Stimulated activated naive CD8-positive, alpha-beta T cell treated with anti-CD3 and anti-CD28 coated beads, Interleukin-15, amount 100 ng/mL, for 72 hours (primary cell): Measurements from ENCODE around the gene RPL7A.

ENCODE experiments used
- ATAC-seq: fragments of 150-1000 bp; cut with Tn5 transposase; 2 replicates; pipeline ENCODE4 v1.10.0; 2021; ENCODE audit warnings: mild to moderate bottlenecking, moderate library complexity
- DNase-seq, 2 donors: peaks; one replicate each; pipeline ENCODE4 v3.0.0; 2021 to 2022
- H3K27ac Mint-ChIP-seq, 2 donors: one replicate each; pipeline ENCODE4 v1.8.0; 2022; ENCODE audit warnings: mild to moderate bottlenecking in 2 of 2, mixed read lengths in 2 of 2, moderate library complexity in 2 of 2
- H3K27me3 Mint-ChIP-seq: one replicate; pipeline ENCODE4 v1.8.0; 2022; ENCODE audit warnings: mixed read lengths
- H3K4me1 Mint-ChIP-seq: one replicate; pipeline ENCODE4 v1.8.0; 2022; ENCODE audit warnings: mild to moderate bottlenecking, mixed read lengths
- H3K4me3 Mint-ChIP-seq, 2 donors: one replicate each; pipeline ENCODE4 v1.8.0; 2022; ENCODE audit warnings: mild to moderate bottlenecking in 2 of 2, mixed read lengths in 2 of 2, moderate library complexity in 1 of 2
- H3K9me3 Mint-ChIP-seq, 2 donors: one replicate each; pipeline ENCODE4 v1.8.0; 2022; ENCODE audit warnings: mixed read lengths in 2 of 2

Gene RPL7A

GRCh38 chr9:133351526-133351907, 3.5 kb downstream of the RPL7A start:
- DNase-seq (no peak), ATAC-seq (no peak)
- H3K27me3 Mint-ChIP-seq, result no peaks in the 10 kb centered on the region
- H3K9me3 Mint-ChIP-seq, result no peaks in the 10 kb centered on the region
- H3K27ac Mint-ChIP-seq, result no peak overlapping the region
- no peak overlapping the region for H3K4me3 Mint-ChIP-seq
- H3K4me1 Mint-ChIP-seq, result peaks cover 65% of the 10 kb centered on the region

- ATAC-seq (no peak), DNase-seq (peak in 1 of 2 donors; percentile 53)
Observed at GRCh38 chr9:133351908-133352634, 4.1 kb downstream of the RPL7A start.

GRCh38 chr9:133352635-133353340, 4.8 kb downstream of the RPL7A start:
- peaks cover 67% of the 10 kb centered on the region for H3K4me1 Mint-ChIP-seq
- no peaks in the 10 kb centered on the region for H3K9me3 Mint-ChIP-seq

More at GRCh38 chr9:133351908-133352634, 4.1 kb downstream of the RPL7A start:
- no peak overlapping the region for H3K27ac Mint-ChIP-seq
- no peaks in the 10 kb centered on the region for H3K9me3 Mint-ChIP-seq
- no peaks in the 10 kb centered on the region for H3K27me3 Mint-ChIP-seq
- no peak overlapping the region for H3K4me3 Mint-ChIP-seq
- H3K4me1 Mint-ChIP-seq, result peaks cover 62% of the 10 kb centered on the region

GRCh38 chr9:133353548-133353947, 5.5 kb downstream of the RPL7A start:
- ATAC-seq (no peak), DNase-seq (no peak)
- Mint-ChIP-seq H3K9me3 (no peaks in the 10 kb centered on the region), H3K4me1 (peaks cover 73% of the 10 kb centered on the region), H3K27ac (peak overlapping the region; percentile 2 to 28), H3K4me3 (no peak overlapping the region), H3K27me3 (no peaks in the 10 kb centered on the region)

More at GRCh38 chr9:133352635-133353340, 4.8 kb downstream of the RPL7A start:
- ATAC-seq, result no peak
- DNase-seq, result no peak
- Mint-ChIP-seq H3K27me3 (no peaks in the 10 kb centered on the region), H3K27ac (peak overlapping the region in 1 of 2 donors; percentile 79), H3K4me3 (peak overlapping the region in 1 of 2 donors; percentile 36)

GRCh38 chr9:133354766-133355165, 6.7 kb downstream of the RPL7A start:
- peaks cover 73% of the 10 kb centered on the region for H3K4me1 Mint-ChIP-seq
- H3K4me3 Mint-ChIP-seq, result peak overlapping the region; percentile 86 to 94
- peak overlapping the region in 1 of 2 donors; percentile 42 for H3K27ac Mint-ChIP-seq

GRCh38 chr9:133355881-133356357, 7.9 kb downstream of the RPL7A start:
- no peak for DNase-seq

More at GRCh38 chr9:133354766-133355165, 6.7 kb downstream of the RPL7A start:
- ATAC-seq (no peak), DNase-seq (no peak)
- H3K9me3 Mint-ChIP-seq, result no peaks in the 10 kb centered on the region
- H3K27me3 Mint-ChIP-seq, result no peaks in the 10 kb centered on the region

GRCh38 chr9:133356391-133357091, 8.5 kb downstream of the RPL7A start, which contains the start of the genes SURF1 and SURF2:
Gene SURF1, minus strand, starts transcription at chr9:133356487. Its CDS starts 34 bp downstream, at chr9:133356453.
Gene SURF2, plus strand, starts transcription at chr9:133356550. Its CDS starts 43 bp downstream, at chr9:133356593.
- DNase-seq, result peak; percentile 85 to 86
- Mint-ChIP-seq H3K27me3 (no peaks in the 10 kb centered on the region), H3K27ac (peak within 1 kb of the TSS; percentile 76 to 98), H3K4me1 (peaks cover 80% of the 10 kb centered on the region), H3K9me3 (no peaks in the 10 kb centered on the region), H3K4me3 (peak within 1 kb of the TSS; percentile 86 to 94)
- ATAC-seq, result peak; percentile 84

More at GRCh38 chr9:133355881-133356357, 7.9 kb downstream of the RPL7A start:
- peak overlapping the region; percentile 76 to 96 for H3K27ac Mint-ChIP-seq
- H3K4me3 Mint-ChIP-seq, result peak overlapping the region; percentile 86 to 94
- peak; percentile 37 for ATAC-seq
- H3K9me3 Mint-ChIP-seq, result no peaks in the 10 kb centered on the region
- peaks cover 74% of the 10 kb centered on the region for H3K4me1 Mint-ChIP-seq
- no peaks in the 10 kb centered on the region for H3K27me3 Mint-ChIP-seq

- Mint-ChIP-seq H3K9me3 (no peaks in the 10 kb centered on the region), H3K27ac (peak overlapping the region in 1 of 2 donors; percentile 98), H3K27me3 (no peaks in the 10 kb centered on the region), H3K4me1 (peaks cover 79% of the 10 kb centered on the region), H3K4me3 (peak overlapping the region; percentile 86 to 94)
- DNase-seq (no peak), ATAC-seq (no peak)
Observed at GRCh38 chr9:133357656-133358055, 9.6 kb downstream of the RPL7A start.

GRCh38 chr9:133359399-133360175, 11.6 kb downstream of the RPL7A start:
- H3K27ac Mint-ChIP-seq, result peak overlapping the region; percentile 36 to 38
- ATAC-seq (peak; percentile 41), DNase-seq (peak in 1 of 2 donors; percentile 52)
- no peaks in the 10 kb centered on the region for H3K9me3 Mint-ChIP-seq
- H3K4me3 Mint-ChIP-seq, result peak overlapping the region; percentile 13 to 45
- no peaks in the 10 kb centered on the region for H3K27me3 Mint-ChIP-seq
- peaks cover 78% of the 10 kb centered on the region for H3K4me1 Mint-ChIP-seq

- no peak for ATAC-seq
- Mint-ChIP-seq H3K4me1 (peaks cover 69% of the 10 kb centered on the region), H3K27me3 (no peaks in the 10 kb centered on the region), H3K27ac (peak overlapping the region; percentile 20 to 74), H3K9me3 (no peaks in the 10 kb centered on the region), H3K4me3 (peak overlapping the region in 1 of 2 donors; percentile 6)
- DNase-seq, result no peak
Observed at GRCh38 chr9:133360400-133361393, 12.7 kb downstream of the RPL7A start.

- Mint-ChIP-seq H3K27me3 (no peaks in the 10 kb centered on the region), H3K4me3 (peak overlapping the region in 1 of 2 donors; percentile 11), H3K4me1 (peaks cover 69% of the 10 kb centered on the region), H3K27ac (peak overlapping the region; percentile 30 to 74), H3K9me3 (no peaks in the 10 kb centered on the region)
- DNase-seq (no peak), ATAC-seq (no peak)
Observed at GRCh38 chr9:133361507-133362092, 13.6 kb downstream of the RPL7A start.

GRCh38 chr9:133362359-133363044, 14.5 kb downstream of the RPL7A start:
- Mint-ChIP-seq H3K27me3 (no peaks in the 10 kb centered on the region), H3K4me1 (peaks cover 69% of the 10 kb centered on the region), H3K27ac (peak overlapping the region; percentile 9 to 69), H3K4me3 (no peak overlapping the region), H3K9me3 (no peaks in the 10 kb centered on the region)
- DNase-seq (no peak), ATAC-seq (no peak)

- DNase-seq, result no peak
- Mint-ChIP-seq H3K27ac (peak overlapping the region in 1 of 2 donors; percentile 34), H3K27me3 (no peaks in the 10 kb centered on the region), H3K4me1 (peaks cover 68% of the 10 kb centered on the region), H3K4me3 (no peak overlapping the region), H3K9me3 (no peaks in the 10 kb centered on the region)
- no peak for ATAC-seq
Observed at GRCh38 chr9:133366435-133366834, 18.4 kb downstream of the RPL7A start.
